Measurements from ENCODE around the gene BGN. TPM values are rescaled to one million over a fixed set of nuclear protein-coding genes. Genes with fewer than 3 reads are reported as not detected.
A peak's percentile ranks its signal among the peaks of the same experiment; 100 is the strongest.

BGN gene
- total RNA-seq, 2 donors from 2014 or later, result 1,777 to 1,907 TPM

DNA sequence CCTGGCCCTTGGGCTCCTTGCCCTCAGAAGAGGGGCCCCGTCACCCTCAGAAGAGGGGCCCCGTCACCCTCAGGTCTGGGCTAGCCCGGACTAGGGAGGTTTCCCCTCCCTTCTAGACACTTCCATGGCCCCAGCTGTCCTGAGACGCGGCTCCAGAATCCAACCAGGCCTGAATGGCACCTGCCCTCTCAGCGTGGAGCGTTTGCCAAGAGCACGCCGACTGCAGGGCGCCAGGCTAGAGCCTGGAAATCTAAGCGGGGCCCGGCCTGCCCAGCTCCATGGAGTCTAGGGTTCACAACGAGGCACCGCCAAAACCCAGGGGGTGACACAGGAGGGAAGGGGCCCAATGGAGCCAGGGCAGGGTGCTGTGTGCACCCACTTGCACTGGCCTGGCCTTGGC lies 14.8 kb downstream of the BGN start:
- no peak for DNase-seq (ENCODE audit: low spot score)
- Histone ChIP-seq H3K27ac (peak overlapping the region; percentile 28 to 38), H3K4me1 (ENCODE audit: control insufficient read depth in 1 of 2, low read depth in 2 of 2) (peaks cover 0 to 34% of the 10 kb centered on the region in 2 donors), H3K9me3 (no peaks in the 10 kb centered on the region), H3K4me3 (no peak overlapping the region), H3K36me3 (peaks cover 2% of the 10 kb centered on the region), H3K27me3 (replicated peaks; ENCODE audit: insufficient read depth) (no peaks in the 10 kb centered on the region)
- TF ChIP-seq CTCF (IDR thresholded peaks at IDR 0.05), result no peak
- ATAC-seq (ENCODE audit: insufficient number of reproducible peaks, low FRiP score, low read depth), result no peak

DNA sequence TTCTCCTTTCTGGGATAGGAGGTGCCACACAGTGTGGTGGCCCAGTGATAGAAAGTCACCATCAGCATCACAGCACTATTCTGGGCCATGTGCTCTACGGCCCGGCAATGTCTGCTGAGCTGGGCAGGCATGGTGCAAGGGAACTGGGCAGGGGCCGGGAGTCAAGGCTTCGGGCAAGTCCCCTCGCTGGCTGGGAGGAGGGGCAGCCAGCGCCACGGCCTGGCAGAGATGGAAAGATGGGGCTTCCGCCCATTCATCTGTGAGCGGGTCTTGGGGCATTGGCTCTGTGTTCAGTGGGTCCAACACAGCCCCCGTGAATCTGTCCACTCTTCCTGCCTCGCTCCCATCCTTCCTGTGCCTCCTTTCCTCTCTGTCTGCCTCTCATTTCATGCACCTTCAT lies 15.6 kb downstream of the BGN start:
- no peak for DNase-seq (ENCODE audit: low spot score)
- H3K27ac ChIP-seq, result peak overlapping the region in 1 of 2 donors; percentile 38
- no peak for ATAC-seq (ENCODE audit: insufficient number of reproducible peaks, low FRiP score, low read depth)

GRCh38 chrX:153511784-153512500 lies 17.2 kb downstream of the BGN start:
- Histone ChIP-seq H3K4me3 (no peak overlapping the region), H3K27ac (peak overlapping the region in 1 of 2 donors; percentile 26), H3K4me1 (ENCODE audit: control insufficient read depth in 1 of 2, low read depth in 2 of 2) (peaks cover 0 to 34% of the 10 kb centered on the region in 2 donors), H3K9me3 (no peaks in the 10 kb centered on the region), H3K27me3 (replicated peaks; ENCODE audit: insufficient read depth) (no peaks in the 10 kb centered on the region), H3K36me3 (no peaks in the 10 kb centered on the region)
- no peak for TF ChIP-seq CTCF (IDR thresholded peaks at IDR 0.05)
- ATAC-seq (ENCODE audit: insufficient number of reproducible peaks, low FRiP score, low read depth) (no peak), DNase-seq (ENCODE audit: low spot score) (no peak)

More for the DNA sequence above, 15.6 kb downstream of the BGN start:
- TF ChIP-seq CTCF (IDR thresholded peaks at IDR 0.05), result no peak
- H3K27me3 ChIP-seq (replicated peaks; ENCODE audit: insufficient read depth), result no peaks in the 10 kb centered on the region
- no peaks in the 10 kb centered on the region for H3K9me3 ChIP-seq
- H3K36me3 ChIP-seq, result no peaks in the 10 kb centered on the region
- H3K4me1 ChIP-seq (ENCODE audit: control insufficient read depth in 1 of 2, low read depth in 2 of 2), result peaks cover 0 to 34% of the 10 kb centered on the region in 2 donors
- H3K4me3 ChIP-seq, result no peak overlapping the region

- no peak for TF ChIP-seq CTCF (IDR thresholded peaks at IDR 0.05)
- DNase-seq (ENCODE audit: low spot score) (no peak), ATAC-seq (ENCODE audit: insufficient number of reproducible peaks, low FRiP score, low read depth) (no peak)
- no peaks in the 10 kb centered on the region for H3K27me3 ChIP-seq (replicated peaks; ENCODE audit: insufficient read depth)
- no peaks in the 10 kb centered on the region for H3K36me3 ChIP-seq
- no peak overlapping the region for H3K4me3 ChIP-seq
- no peaks in the 10 kb centered on the region for H3K9me3 ChIP-seq
- H3K27ac ChIP-seq, result no peak overlapping the region
- peaks cover 0 to 34% of the 10 kb centered on the region in 2 donors for H3K4me1 ChIP-seq (ENCODE audit: control insufficient read depth in 1 of 2, low read depth in 2 of 2)
These were observed 17.7 kb downstream of the BGN start for GRCh38 chrX:153512501-153512893.

- Histone ChIP-seq H3K27ac (no peak overlapping the region), H3K27me3 (replicated peaks; ENCODE audit: insufficient read depth) (no peaks in the 10 kb centered on the region), H3K4me3 (no peak overlapping the region), H3K9me3 (no peaks in the 10 kb centered on the region), H3K4me1 (ENCODE audit: control insufficient read depth in 1 of 2, low read depth in 2 of 2) (peaks cover 0 to 34% of the 10 kb centered on the region in 2 donors), H3K36me3 (no peaks in the 10 kb centered on the region)
- no peak for TF ChIP-seq CTCF (IDR thresholded peaks at IDR 0.05)
- ATAC-seq (ENCODE audit: insufficient number of reproducible peaks, low FRiP score, low read depth), result no peak
- DNase-seq (ENCODE audit: low spot score), result no peak
These were observed 18.5 kb downstream of the BGN start for GRCh38 chrX:153513265-153513664.

Data from thoracic aorta (tissue), 2 donors.